Bronchial epithelial cell (primary cell): ENCODE measurements around the gene ZFP69B. TPM values are rescaled to one million over a fixed set of nuclear protein-coding genes. Genes with fewer than 3 reads are reported as not detected.
A peak's percentile ranks its signal among the peaks of the same experiment; 100 is the strongest.

Experiments used
- DNase-seq: peaks from one replicate; pipeline ENCODE4 v3.0.0-alpha.2; 2010; ENCODE audit warnings: low read depth
- FAIRE-seq: peaks from 2 replicates; lab custom pipeline; 2011; peaks lifted over from hg19 to GRCh38; lab: Jason Lieb, UNC
- H3K27me3 ChIP-seq: 2 replicates; pipeline ENCODE4 v1.5.1; 2011; ENCODE audit warnings: low read length; ENCODE audit not compliant: control insufficient read depth, insufficient read depth
- H3K36me3 ChIP-seq: 2 replicates; pipeline ENCODE4 v1.5.1; 2011; ENCODE audit warnings: low read length; ENCODE audit not compliant: control insufficient read depth, insufficient read depth
- H3K4me3 ChIP-seq: 2 replicates; pipeline ENCODE4 v1.5.1; 2011; ENCODE audit warnings: mild to moderate bottlenecking, low read depth, low read length, control low read depth
- total RNA-seq: library from RNA; depleted of rRNA; stranded (reverse); fragments of >200 nt; gene quantifications from 2 replicates; pipeline ENCODE4 v1.2.1, GENCODE V29; 2014
- TF ChIP-seq, protein P1 (sequence below): IDR thresholded peaks from 2 replicates; pipeline ENCODE4 v1.5.1; 2011; ENCODE audit warnings: mild to moderate bottlenecking, moderate library complexity, low read length, control low read depth, inconsistent platforms; ENCODE audit not compliant: insufficient read depth, severe bottlenecking

Gene ZFP69B
- total RNA-seq, 1 donor from 2014 or later = 1.6 TPM

DNA sequence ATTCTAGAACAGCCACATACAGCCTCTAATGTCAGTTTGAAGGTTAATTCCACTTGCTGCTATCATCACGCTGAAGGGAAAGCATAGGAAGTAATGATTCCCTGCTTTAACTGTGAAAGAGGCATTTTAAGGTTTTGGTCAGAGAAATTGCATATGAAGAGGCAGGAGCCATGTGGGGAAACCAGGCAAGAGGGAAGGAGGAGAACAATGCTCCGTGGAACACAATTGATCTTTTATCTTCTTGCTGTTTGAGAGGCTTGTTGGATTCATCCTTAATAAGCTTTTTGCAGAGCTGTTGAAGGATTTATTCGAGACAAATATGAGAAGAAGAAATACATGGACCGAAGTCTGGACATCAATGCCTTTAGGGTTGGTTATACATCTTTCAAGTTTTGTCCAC, 40.8 kb upstream of the ZFP69B start:
- Histone ChIP-seq H3K27me3 (no peaks in the 10 kb centered on the region), H3K36me3 (peaks cover 2% of the 10 kb centered on the region), H3K4me3 (no peak overlapping the region)
- FAIRE-seq (no peak), DNase-seq (no peak)
- TF ChIP-seq, protein P1, sequence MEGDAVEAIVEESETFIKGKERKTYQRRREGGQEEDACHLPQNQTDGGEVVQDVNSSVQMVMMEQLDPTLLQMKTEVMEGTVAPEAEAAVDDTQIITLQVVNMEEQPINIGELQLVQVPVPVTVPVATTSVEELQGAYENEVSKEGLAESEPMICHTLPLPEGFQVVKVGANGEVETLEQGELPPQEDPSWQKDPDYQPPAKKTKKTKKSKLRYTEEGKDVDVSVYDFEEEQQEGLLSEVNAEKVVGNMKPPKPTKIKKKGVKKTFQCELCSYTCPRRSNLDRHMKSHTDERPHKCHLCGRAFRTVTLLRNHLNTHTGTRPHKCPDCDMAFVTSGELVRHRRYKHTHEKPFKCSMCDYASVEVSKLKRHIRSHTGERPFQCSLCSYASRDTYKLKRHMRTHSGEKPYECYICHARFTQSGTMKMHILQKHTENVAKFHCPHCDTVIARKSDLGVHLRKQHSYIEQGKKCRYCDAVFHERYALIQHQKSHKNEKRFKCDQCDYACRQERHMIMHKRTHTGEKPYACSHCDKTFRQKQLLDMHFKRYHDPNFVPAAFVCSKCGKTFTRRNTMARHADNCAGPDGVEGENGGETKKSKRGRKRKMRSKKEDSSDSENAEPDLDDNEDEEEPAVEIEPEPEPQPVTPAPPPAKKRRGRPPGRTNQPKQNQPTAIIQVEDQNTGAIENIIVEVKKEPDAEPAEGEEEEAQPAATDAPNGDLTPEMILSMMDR = no peak

DNA sequence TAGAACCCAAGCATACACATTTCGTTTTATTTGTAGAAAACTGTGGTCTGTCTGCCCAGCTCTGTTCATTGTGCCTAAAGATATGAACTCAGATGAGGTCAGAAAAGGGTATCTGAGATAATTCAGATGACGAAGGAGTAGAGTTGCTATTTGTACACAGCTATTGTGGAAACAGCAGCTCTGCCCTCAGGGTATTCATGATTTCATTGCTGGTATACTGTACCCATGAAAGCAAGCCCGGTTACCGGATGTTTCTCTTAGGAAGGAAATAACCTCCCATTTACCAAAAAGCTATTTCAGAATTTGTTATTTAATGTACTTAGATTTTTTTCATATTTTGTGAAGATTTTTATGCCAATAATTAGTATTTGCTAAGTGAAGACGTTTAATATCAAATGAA, 39.0 kb upstream of the ZFP69B start:
- DNase-seq = peak; percentile 47
- peaks cover 6% of the 10 kb centered on the region for H3K36me3 ChIP-seq
- H3K4me3 ChIP-seq = no peak overlapping the region
- no peak for FAIRE-seq
- TF ChIP-seq, protein P1 = no peak
- no peaks in the 10 kb centered on the region for H3K27me3 ChIP-seq

- FAIRE-seq (no peak), DNase-seq (no peak)
- peaks cover 11% of the 10 kb centered on the region for H3K36me3 ChIP-seq
- H3K4me3 ChIP-seq = no peak overlapping the region
- TF ChIP-seq, protein P1 = no peak
- no peaks in the 10 kb centered on the region for H3K27me3 ChIP-seq
Measured at GRCh38 chr1:40411843-40412242, 38.4 kb upstream of the ZFP69B start.

GRCh38 chr1:40413527-40414252, 36.6 kb upstream of the ZFP69B start:
- H3K4me3 ChIP-seq = no peak overlapping the region
- TF ChIP-seq, protein P1 = no peak
- H3K27me3 ChIP-seq = no peaks in the 10 kb centered on the region
- DNase-seq = no peak
- H3K36me3 ChIP-seq = peaks cover 14% of the 10 kb centered on the region
- no peak for FAIRE-seq

DNA sequence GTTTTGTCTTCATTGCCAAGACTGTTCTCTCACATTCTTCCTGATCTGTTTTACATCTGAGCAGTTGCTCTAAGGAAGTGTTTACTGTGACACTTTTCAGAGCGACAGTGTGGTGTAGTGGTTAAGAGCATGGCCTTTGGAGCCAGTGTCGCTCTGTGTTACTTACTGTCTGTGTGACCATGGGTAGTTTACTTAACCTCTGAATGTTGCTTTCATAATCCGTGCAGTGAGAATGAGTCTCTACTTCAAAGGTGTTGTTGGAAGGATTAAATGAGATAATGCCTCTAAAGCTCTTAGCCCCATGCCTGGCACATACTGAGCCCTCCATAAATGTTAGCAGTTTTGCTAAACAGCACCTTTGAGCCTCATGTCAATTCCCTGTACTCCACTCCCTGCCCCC, 35.9 kb upstream of the ZFP69B start:
- no peak for FAIRE-seq
- H3K36me3 ChIP-seq = peaks cover 14% of the 10 kb centered on the region

More for the DNA sequence above, 35.9 kb upstream of the ZFP69B start:
- TF ChIP-seq, protein P1 = no peak
- Histone ChIP-seq H3K4me3 (no peak overlapping the region), H3K27me3 (no peaks in the 10 kb centered on the region)
- DNase-seq = no peak
